ENCODE results near the gene GFRA1.

The GFRA1 gene

GRCh38 chr10:116270771-116271592, 2.0 kb downstream of the GFRA1 start:
- H3K4me1 ChIP-seq (ENCODE audit: low read depth, poor library complexity, severe bottlenecking), result no peaks in the 10 kb centered on the region
- H3K4me3 ChIP-seq (IDR thresholded peaks at IDR 0.05; ENCODE audit: insufficient read depth, low read depth, low read length), result no peak overlapping the region

GRCh38 chr10:116270126-116270770, 2.8 kb downstream of the GFRA1 start:
- Histone ChIP-seq H3K36me3 (ENCODE audit: insufficient read depth) (no peaks in the 10 kb centered on the region), H3K4me3 (IDR thresholded peaks at IDR 0.05; ENCODE audit: insufficient read depth, low read depth, low read length) (no peak overlapping the region), H3K4me2 (no peak overlapping the region), H4K20me1 (ENCODE audit: insufficient read depth) (no peaks in the 10 kb centered on the region), H3K79me2 (ENCODE audit: insufficient read depth, low read depth) (no peaks in the 10 kb centered on the region), H3K27me3 (ENCODE audit: insufficient read depth, low read depth) (no peaks in the 10 kb centered on the region), H3K9ac (no peak overlapping the region), H3K4me1 (ENCODE audit: low read depth, poor library complexity, severe bottlenecking) (no peaks in the 10 kb centered on the region), H3K27ac (no peak overlapping the region), H2AFZ (ENCODE audit: low read depth) (no peak overlapping the region)
- TF ChIP-seq CTCF (conservative IDR thresholded peaks at IDR 0.05; ENCODE audit: low read depth, low read length), result no peak

More at GRCh38 chr10:116270771-116271592, 2.0 kb downstream of the GFRA1 start:
- Histone ChIP-seq H4K20me1 (ENCODE audit: insufficient read depth) (no peaks in the 10 kb centered on the region), H3K27ac (no peak overlapping the region), H3K36me3 (ENCODE audit: insufficient read depth) (no peaks in the 10 kb centered on the region), H3K79me2 (ENCODE audit: insufficient read depth, low read depth) (no peaks in the 10 kb centered on the region), H3K4me2 (no peak overlapping the region), H2AFZ (ENCODE audit: low read depth) (no peak overlapping the region), H3K9ac (no peak overlapping the region), H3K27me3 (ENCODE audit: insufficient read depth, low read depth) (no peaks in the 10 kb centered on the region)
- no peak for TF ChIP-seq CTCF (conservative IDR thresholded peaks at IDR 0.05; ENCODE audit: low read depth, low read length)

GRCh38 chr10:116269619-116270018, 3.4 kb downstream of the GFRA1 start:
- no peak overlapping the region for H3K27ac ChIP-seq
- no peaks in the 10 kb centered on the region for H3K36me3 ChIP-seq (ENCODE audit: insufficient read depth)
- H4K20me1 ChIP-seq (ENCODE audit: insufficient read depth), result no peaks in the 10 kb centered on the region
- no peak overlapping the region for H3K9ac ChIP-seq
- H3K27me3 ChIP-seq (ENCODE audit: insufficient read depth, low read depth), result no peaks in the 10 kb centered on the region
- H2AFZ ChIP-seq (ENCODE audit: low read depth), result no peak overlapping the region
- H3K4me2 ChIP-seq, result no peak overlapping the region
- H3K4me1 ChIP-seq (ENCODE audit: low read depth, poor library complexity, severe bottlenecking), result no peaks in the 10 kb centered on the region
- no peaks in the 10 kb centered on the region for H3K79me2 ChIP-seq (ENCODE audit: insufficient read depth, low read depth)
- no peak for TF ChIP-seq CTCF (conservative IDR thresholded peaks at IDR 0.05; ENCODE audit: low read depth, low read length)
- no peak overlapping the region for H3K4me3 ChIP-seq (IDR thresholded peaks at IDR 0.05; ENCODE audit: insufficient read depth, low read depth, low read length)

GRCh38 chr10:116268976-116269375, 4.0 kb downstream of the GFRA1 start:
- H3K79me2 ChIP-seq (ENCODE audit: insufficient read depth, low read depth), result no peaks in the 10 kb centered on the region
- H3K4me2 ChIP-seq, result no peak overlapping the region
- H3K9ac ChIP-seq, result no peak overlapping the region
- no peaks in the 10 kb centered on the region for H4K20me1 ChIP-seq (ENCODE audit: insufficient read depth)
- H2AFZ ChIP-seq (ENCODE audit: low read depth), result no peak overlapping the region
- no peaks in the 10 kb centered on the region for H3K36me3 ChIP-seq (ENCODE audit: insufficient read depth)
- no peak overlapping the region for H3K27ac ChIP-seq
- H3K27me3 ChIP-seq (ENCODE audit: insufficient read depth, low read depth), result no peaks in the 10 kb centered on the region
- H3K4me3 ChIP-seq (IDR thresholded peaks at IDR 0.05; ENCODE audit: insufficient read depth, low read depth, low read length), result no peak overlapping the region
- TF ChIP-seq CTCF (conservative IDR thresholded peaks at IDR 0.05; ENCODE audit: low read depth, low read length), result no peak
- H3K4me1 ChIP-seq (ENCODE audit: low read depth, poor library complexity, severe bottlenecking), result no peaks in the 10 kb centered on the region

Measured in KMS-11 (cell line).